HG02981 (cell line): ENCODE data around the gene MMP20.

ENCODE experiments used
- ATAC-seq: cut with Tn5 transposase; IDR thresholded peaks from one replicate; pipeline ENCODE4 v1.9.1; 2021; ENCODE audit warnings: mild to moderate bottlenecking, moderate library complexity; ENCODE audit not compliant: unreplicated experiment

MMP20 gene

GRCh38 chr11:102561636-102562035 lies 63.5 kb downstream of the MMP20 start:
- ATAC-seq: no peak

GRCh38 chr11:102560555-102561011 lies 64.5 kb downstream of the MMP20 start:
- ATAC-seq: peak; percentile 74

GRCh38 chr11:102559839-102560238 lies 65.3 kb downstream of the MMP20 start:
- no peak for ATAC-seq

GRCh38 chr11:102555091-102555490 lies 70.0 kb downstream of the MMP20 start:
- ATAC-seq: no peak

- peak; percentile 81 for ATAC-seq
Observed at GRCh38 chr11:102553835-102554282, 71.3 kb downstream of the MMP20 start.

GRCh38 chr11:102552447-102553194 lies 72.5 kb downstream of the MMP20 start:
- ATAC-seq: no peak

- ATAC-seq: no peak
Observed at GRCh38 chr11:102552020-102552419, 73.1 kb downstream of the MMP20 start.

GRCh38 chr11:102551169-102551781 lies 73.9 kb downstream of the MMP20 start:
- ATAC-seq: no peak

- peak; percentile 82 for ATAC-seq
Observed at GRCh38 chr11:102546923-102547471, 78.1 kb downstream of the MMP20 start.

GRCh38 chr11:102546427-102546826 lies 78.7 kb downstream of the MMP20 start:
- peak; percentile 49 for ATAC-seq

GRCh38 chr11:102545701-102546100 lies 79.4 kb downstream of the MMP20 start:
- ATAC-seq: no peak

- ATAC-seq: no peak
Observed at GRCh38 chr11:102544594-102544993, 80.5 kb downstream of the MMP20 start.

GRCh38 chr11:102539567-102539966 lies 85.6 kb downstream of the MMP20 start:
- ATAC-seq: no peak

GRCh38 chr11:102538932-102539331 lies 86.2 kb downstream of the MMP20 start:
- no peak for ATAC-seq

- no peak for ATAC-seq
Observed at GRCh38 chr11:102534261-102534872, 90.8 kb downstream of the MMP20 start.

GRCh38 chr11:102530558-102530957 lies 94.6 kb downstream of the MMP20 start, which contains the start of gene MMP7:
Gene MMP7, minus strand, starts transcription at chr11:102530747. Its CDS starts 47 bp downstream, at chr11:102530700.
- peak; percentile 58 for ATAC-seq

GRCh38 chr11:102528618-102529017 lies 96.5 kb downstream of the MMP20 start:
- no peak for ATAC-seq

- ATAC-seq: no peak
Observed at GRCh38 chr11:102527684-102528083, 97.4 kb downstream of the MMP20 start.

- ATAC-seq: no peak
Observed at GRCh38 chr11:102527041-102527440, 98.1 kb downstream of the MMP20 start.
